ENCODE results near the gene SELPLG.

Gene SELPLG

GRCh38 chr12:108614639-108615038 is 19.1 kb downstream of the SELPLG start:
- H3K4me3 ChIP-seq (ENCODE audit: low read depth, low read length) = no peak overlapping the region
- TF ChIP-seq CTCF (IDR thresholded peaks at IDR 0.05; ENCODE audit: borderline replicate concordance, insufficient read depth, low read depth, low read length) = no peak

DNA sequence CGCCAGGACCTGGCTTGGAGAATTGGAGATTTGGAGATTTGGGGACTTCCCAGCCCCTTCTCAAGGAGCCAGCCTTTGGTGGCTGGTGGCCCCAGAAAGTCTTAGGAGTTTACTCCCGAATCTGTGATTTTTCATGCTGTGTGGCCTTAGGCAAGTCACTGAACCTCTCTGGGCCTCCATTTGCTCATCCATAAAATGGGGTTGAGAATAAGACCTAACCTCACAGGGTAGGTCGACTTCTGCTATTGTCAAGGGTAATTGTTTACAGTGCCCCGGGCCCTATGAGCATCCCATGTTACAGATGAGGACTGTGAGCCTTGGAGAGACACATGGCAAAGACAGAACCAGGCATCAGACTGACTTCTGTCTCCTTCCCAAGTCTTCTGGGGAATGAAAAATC is 19.7 kb downstream of the SELPLG start:
- H3K4me3 ChIP-seq (ENCODE audit: low read depth, low read length) = no peak overlapping the region
- TF ChIP-seq CTCF (IDR thresholded peaks at IDR 0.05; ENCODE audit: borderline replicate concordance, insufficient read depth, low read depth, low read length) = no peak

DNA sequence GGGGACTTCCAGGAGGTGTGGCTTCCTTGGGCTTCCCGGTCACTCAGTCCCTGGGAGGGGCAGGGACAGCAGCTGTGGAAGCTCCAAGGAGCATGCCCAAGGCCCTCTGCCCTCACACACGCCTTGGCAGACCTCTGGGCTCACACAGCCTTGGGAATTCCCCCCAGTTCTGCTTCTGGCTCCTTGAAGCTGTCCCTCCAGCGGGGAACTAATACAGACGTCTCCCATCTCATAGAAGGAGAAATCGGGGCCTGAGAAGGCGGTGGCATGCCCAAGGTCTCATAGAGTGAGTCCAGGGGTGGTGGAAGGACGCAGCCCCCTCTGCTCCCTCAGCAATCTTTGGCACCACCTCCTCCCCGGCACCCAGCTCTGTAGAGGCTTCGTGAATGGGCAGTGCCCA is 20.1 kb downstream of the SELPLG start:
- no peak overlapping the region for H3K4me3 ChIP-seq (ENCODE audit: low read depth, low read length)
- TF ChIP-seq CTCF (IDR thresholded peaks at IDR 0.05; ENCODE audit: borderline replicate concordance, insufficient read depth, low read depth, low read length) = no peak

- TF ChIP-seq CTCF (IDR thresholded peaks at IDR 0.05; ENCODE audit: borderline replicate concordance, insufficient read depth, low read depth, low read length) = no peak
These were observed 20.9 kb downstream of the SELPLG start for GRCh38 chr12:108612788-108613282.

DNA sequence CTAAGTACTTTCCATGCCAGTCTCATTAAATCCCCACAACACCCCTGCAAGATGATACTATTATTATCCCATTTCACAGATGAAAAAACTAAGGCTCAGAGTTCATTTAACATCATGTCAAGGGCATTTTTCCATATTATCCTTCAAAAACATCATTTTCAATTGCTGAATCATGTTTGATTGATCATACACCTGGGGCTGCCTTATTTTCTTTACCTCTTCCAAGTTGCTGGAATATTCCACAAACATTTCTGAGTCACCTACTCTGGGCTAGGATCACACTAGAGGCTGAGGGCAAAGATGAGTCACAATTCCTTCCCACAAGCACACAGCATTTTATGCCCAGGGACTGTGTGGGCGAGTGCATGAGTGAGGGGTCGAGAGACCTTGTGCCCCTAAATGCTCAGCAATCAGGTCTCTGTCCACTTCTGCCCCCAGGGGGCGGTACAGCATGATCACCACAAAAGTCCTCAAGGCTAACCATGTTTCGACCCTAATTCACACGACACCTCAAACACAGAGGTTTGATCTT is 21.7 kb downstream of the SELPLG start:
- no peak overlapping the region for H3K4me3 ChIP-seq (ENCODE audit: low read depth, low read length)
- TF ChIP-seq CTCF (IDR thresholded peaks at IDR 0.05; ENCODE audit: borderline replicate concordance, insufficient read depth, low read depth, low read length) = peak; percentile 61; the same call in 1 of the 2 replicates

More at GRCh38 chr12:108612788-108613282, 20.9 kb downstream of the SELPLG start:
- H3K4me3 ChIP-seq (ENCODE audit: low read depth, low read length) = no peak overlapping the region

GRCh38 chr12:108610856-108611605 is 22.7 kb downstream of the SELPLG start:
- no peak overlapping the region for H3K4me3 ChIP-seq (ENCODE audit: low read depth, low read length)
- TF ChIP-seq CTCF (IDR thresholded peaks at IDR 0.05; ENCODE audit: borderline replicate concordance, insufficient read depth, low read depth, low read length) = no peak

DNA sequence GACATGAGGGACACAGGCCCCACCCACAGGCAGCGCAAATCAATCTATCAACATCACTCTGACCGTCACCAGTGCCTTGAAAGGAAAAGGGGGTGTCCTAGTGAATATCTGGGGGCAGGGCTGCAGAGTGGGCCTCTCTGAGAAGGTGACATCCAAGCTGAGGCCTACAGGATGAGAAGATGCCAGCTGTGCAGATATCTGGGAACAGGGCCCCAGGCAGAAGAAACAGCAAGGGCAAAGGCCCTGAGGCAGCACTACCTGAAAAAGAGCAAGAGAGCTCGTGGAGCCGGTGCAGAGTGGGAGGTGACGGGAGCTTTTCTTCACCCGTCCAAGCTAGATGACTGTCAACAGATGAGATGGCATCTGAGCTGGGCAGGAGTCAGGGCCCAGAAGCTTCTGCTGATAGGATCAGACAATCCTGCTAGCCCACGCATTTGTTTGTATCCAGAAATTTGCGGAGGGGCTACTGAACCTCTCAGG is 23.3 kb downstream of the SELPLG start:
- no peak overlapping the region for H3K4me3 ChIP-seq (ENCODE audit: low read depth, low read length)
- TF ChIP-seq CTCF (IDR thresholded peaks at IDR 0.05; ENCODE audit: borderline replicate concordance, insufficient read depth, low read depth, low read length) = no peak

Data from GM12875 (cell line).